Left ventricle myocardium inferior (tissue), 1 donor: ENCODE results near the gene KRT7. TPM values are rescaled to one million over a fixed set of nuclear protein-coding genes. Genes with fewer than 3 reads are reported as not detected.

Experiments
- DNase-seq: peaks from one replicate; pipeline ENCODE4 v3.0.0-alpha.2; 2020
- H3K27ac ChIP-seq: fragments of 200-600 bp; replicated peaks from 2 replicates; pipeline ENCODE4 v1.8.0; 2021
- H3K27me3 ChIP-seq: fragments of 200-600 bp; 2 replicates; pipeline ENCODE4 v1.8.0; 2021; ENCODE audit warnings: low read depth
- H3K36me3 ChIP-seq: fragments of 200-600 bp; 2 replicates; pipeline ENCODE4 v1.8.0; 2021
- H3K4me1 ChIP-seq: fragments of 200-600 bp; 2 replicates; pipeline ENCODE4 v1.8.0; 2021
- H3K4me3 ChIP-seq: fragments of 200-600 bp; 2 replicates; pipeline ENCODE4 v1.8.0; 2021; ENCODE audit warnings: mild to moderate bottlenecking, moderate library complexity
- H3K9me3 ChIP-seq: fragments of 200-600 bp; replicated peaks from 2 replicates; pipeline ENCODE4 v1.8.0; 2021
- intact Hi-C: fragments of 100-400 bp; cut with micrococcal nuclease; formaldehyde crosslinking; loops from one replicate; pipeline ENCODE4 v1.11.0; 2022
- total RNA-seq: library from RNA; stranded (reverse); fragmentation: NEBNext Ultra II Directional; extraction: Animal tissue kit (Norgen Biotek cat#: 25700); gene quantifications from one replicate; pipeline ENCODE4 v1.2.1, GENCODE V29; 2021
- TF ChIP-seq, protein P1 (sequence below): fragments of 200-600 bp; IDR thresholded peaks from 2 replicates; pipeline ENCODE4 v1.8.0; 2021; ENCODE audit warnings: antibody characterized with exemption, mild to moderate bottlenecking, borderline replicate concordance
- donor health status: DM: no; HTN: yes; CAD: no; lungs with severe emphysema.

Gene KRT7
- total RNA-seq, 1 donor from 2014 or later, result not detected

DNA sequence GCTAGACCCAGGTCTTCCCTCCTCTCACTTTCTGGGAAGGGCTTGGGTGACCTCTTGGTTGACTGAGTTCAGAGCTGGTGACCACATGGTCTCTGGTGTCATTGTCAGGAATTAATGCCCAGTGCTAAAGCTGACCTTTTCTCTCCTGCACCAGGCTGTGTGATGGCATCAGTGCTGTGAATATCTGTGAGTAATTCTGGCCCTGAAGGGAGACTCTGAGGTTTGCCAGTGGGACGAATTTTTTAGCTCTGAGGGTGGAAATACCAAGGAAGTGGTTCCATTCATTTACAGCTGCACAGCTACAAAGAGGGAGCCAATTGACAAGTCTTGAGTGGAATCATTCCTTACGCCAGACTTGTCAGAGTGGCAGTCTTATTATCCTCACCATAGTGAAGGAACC is 35.2 kb downstream of the KRT7 start:
- TF ChIP-seq, protein P1, sequence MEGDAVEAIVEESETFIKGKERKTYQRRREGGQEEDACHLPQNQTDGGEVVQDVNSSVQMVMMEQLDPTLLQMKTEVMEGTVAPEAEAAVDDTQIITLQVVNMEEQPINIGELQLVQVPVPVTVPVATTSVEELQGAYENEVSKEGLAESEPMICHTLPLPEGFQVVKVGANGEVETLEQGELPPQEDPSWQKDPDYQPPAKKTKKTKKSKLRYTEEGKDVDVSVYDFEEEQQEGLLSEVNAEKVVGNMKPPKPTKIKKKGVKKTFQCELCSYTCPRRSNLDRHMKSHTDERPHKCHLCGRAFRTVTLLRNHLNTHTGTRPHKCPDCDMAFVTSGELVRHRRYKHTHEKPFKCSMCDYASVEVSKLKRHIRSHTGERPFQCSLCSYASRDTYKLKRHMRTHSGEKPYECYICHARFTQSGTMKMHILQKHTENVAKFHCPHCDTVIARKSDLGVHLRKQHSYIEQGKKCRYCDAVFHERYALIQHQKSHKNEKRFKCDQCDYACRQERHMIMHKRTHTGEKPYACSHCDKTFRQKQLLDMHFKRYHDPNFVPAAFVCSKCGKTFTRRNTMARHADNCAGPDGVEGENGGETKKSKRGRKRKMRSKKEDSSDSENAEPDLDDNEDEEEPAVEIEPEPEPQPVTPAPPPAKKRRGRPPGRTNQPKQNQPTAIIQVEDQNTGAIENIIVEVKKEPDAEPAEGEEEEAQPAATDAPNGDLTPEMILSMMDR, result no peak
- H3K9me3 ChIP-seq, result no peaks in the 10 kb centered on the region
- no peak overlapping the region for H3K27ac ChIP-seq
- H3K36me3 ChIP-seq, result no peaks in the 10 kb centered on the region
- H3K4me1 ChIP-seq, result no peaks in the 10 kb centered on the region
- no peak overlapping the region for H3K4me3 ChIP-seq
- peaks cover 38% of the 10 kb centered on the region for H3K27me3 ChIP-seq
- no peak for DNase-seq
- intact Hi-C loops, result no loop called here

DNA sequence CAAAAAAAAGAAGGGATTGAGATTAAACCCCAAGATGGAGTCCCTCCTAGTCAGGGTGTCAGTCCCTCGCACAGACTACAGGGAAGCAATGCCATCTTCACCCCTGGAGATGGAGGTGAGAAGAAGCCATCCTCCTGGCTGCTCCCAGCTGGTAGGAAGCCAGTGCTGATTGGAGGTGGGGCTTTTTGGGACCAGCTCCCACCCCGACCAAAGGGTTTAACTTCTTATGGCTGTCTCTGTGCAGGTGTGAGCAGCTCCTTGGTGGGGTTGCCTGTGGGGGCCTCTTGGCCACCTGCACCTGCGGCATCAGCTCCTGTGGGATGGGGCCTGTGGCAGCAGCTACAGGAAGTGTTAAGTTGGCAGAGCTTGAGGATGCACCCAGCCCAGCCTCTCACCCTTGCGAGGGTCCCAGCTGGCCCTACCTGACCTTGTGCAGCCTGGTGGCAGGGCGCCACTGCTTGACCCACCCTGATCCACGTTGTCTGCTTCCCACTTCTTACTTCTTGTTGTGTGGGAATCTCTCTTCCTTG is 37.6 kb downstream of the KRT7 start:
- TF ChIP-seq, protein P1, result no peak
- peaks cover 58% of the 10 kb centered on the region for H3K27me3 ChIP-seq
- no peaks in the 10 kb centered on the region for H3K9me3 ChIP-seq
- no peaks in the 10 kb centered on the region for H3K4me1 ChIP-seq
- no peak overlapping the region for H3K4me3 ChIP-seq
- intact Hi-C loops, result no loop called here
- no peaks in the 10 kb centered on the region for H3K36me3 ChIP-seq
- DNase-seq, result no peak
- no peak overlapping the region for H3K27ac ChIP-seq

DNA sequence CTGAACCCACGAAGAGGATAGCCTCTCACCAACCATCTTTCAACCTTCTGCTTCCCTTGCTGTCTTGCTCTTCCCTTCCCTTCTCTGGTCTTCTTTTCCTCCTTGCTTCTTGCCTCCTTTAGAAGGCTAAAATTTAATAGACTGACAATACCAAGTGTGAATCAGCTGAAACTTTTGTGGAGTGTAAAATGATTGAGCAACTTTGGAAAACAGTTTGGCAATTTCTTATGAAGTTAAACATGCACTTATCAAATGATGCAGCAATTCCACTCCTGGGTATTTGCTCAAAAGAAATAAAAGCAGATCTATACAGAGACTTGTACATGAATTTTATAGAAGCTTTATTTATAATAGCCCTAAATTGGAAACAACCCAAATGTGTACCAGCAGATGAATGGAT is 38.1 kb downstream of the KRT7 start:
- Histone ChIP-seq H3K27ac (no peak overlapping the region), H3K9me3 (no peaks in the 10 kb centered on the region), H3K36me3 (no peaks in the 10 kb centered on the region), H3K4me1 (no peaks in the 10 kb centered on the region), H3K27me3 (peaks cover 64% of the 10 kb centered on the region), H3K4me3 (no peak overlapping the region)
- intact Hi-C loops, result no loop called here
- TF ChIP-seq, protein P1, result no peak
- DNase-seq, result no peak

DNA sequence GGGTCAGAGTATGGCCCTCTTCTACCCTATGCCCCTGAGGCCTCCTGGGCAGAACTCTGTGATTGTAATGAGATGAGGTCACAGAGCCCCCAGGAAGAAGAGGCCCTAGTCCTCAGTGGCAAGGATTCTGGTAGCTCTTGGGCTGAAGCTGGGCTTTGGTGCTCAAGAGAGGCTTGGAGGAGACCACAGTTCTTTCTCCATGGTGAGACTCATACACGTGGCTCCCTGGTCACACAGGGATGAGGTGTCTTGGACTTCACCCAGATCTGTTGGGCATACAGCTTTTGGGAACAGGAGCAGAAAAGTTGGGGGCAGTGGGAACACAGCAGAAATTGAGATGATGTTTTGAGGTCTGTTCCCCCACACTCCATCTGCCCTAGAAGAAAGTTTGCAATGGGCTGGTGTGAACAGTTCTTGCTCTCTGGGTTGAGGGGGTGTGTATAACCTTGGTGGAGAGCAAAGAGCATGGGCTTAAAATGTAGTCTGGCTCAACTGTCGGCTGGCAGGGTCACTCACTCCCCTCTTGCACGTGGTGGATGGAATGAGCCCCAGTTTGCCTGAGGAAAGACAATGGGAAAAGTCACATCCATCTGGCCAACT is 41.6 kb downstream of the KRT7 start, which contains the start of gene KRT86:
TSS of gene KRT86 (plus strand) at position 125 of the 600 bp plus-strand sequence. CDS start 27,272 bp downstream, outside the sequence.
- peaks cover 10% of the 10 kb centered on the region for H3K4me1 ChIP-seq
- peaks cover 74% of the 10 kb centered on the region for H3K27me3 ChIP-seq
- H3K36me3 ChIP-seq, result no peaks in the 10 kb centered on the region
- no peak within 1 kb of the TSS for H3K4me3 ChIP-seq
- intact Hi-C loops, result no loop called here
- no peak for DNase-seq
- H3K27ac ChIP-seq, result no peak within 1 kb of the TSS
- no peaks in the 10 kb centered on the region for H3K9me3 ChIP-seq
- TF ChIP-seq, protein P1, result no peak

DNA sequence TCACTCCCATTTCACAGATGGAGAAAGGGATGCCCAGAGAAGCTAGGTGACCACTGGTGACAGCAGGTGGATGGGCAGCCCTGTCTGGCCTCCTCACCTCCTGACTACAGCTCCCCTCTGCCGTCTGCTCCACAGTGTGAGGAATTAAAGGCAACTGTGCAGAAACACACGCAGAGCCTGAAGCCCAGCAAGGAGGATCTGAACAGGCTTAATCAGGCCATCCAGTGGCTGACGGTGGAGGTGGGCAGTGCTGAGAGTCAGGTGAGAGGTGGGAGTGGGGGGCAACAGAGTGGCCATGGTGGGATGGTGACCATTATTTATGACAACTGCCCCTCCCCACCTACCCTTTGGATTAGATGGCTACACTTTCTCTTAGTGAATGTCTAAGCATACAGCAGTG is 42.6 kb downstream of the KRT7 start:
- no peaks in the 10 kb centered on the region for H3K9me3 ChIP-seq
- peaks cover 67% of the 10 kb centered on the region for H3K27me3 ChIP-seq
- no peak for DNase-seq
- no peaks in the 10 kb centered on the region for H3K36me3 ChIP-seq
- H3K4me3 ChIP-seq, result no peak overlapping the region
- no peak overlapping the region for H3K27ac ChIP-seq
- TF ChIP-seq, protein P1, result no peak
- intact Hi-C loops, result no loop called here
- H3K4me1 ChIP-seq, result peaks cover 20% of the 10 kb centered on the region
